Loucy (cell line): ENCODE data around the gene MAGIX.

Experiments used
- H2AFZ ChIP-seq: fragments of 200-600 bp; sonication (generic); 2 replicates; pipeline ENCODE4 v1.6.0; 2016; ENCODE audit warnings: antibody characterized with exemption, mild to moderate bottlenecking, low read length, moderate library complexity
- H3F3A ChIP-seq: fragments of 200-600 bp; 2 replicates; pipeline ENCODE4 v1.6.0; 2016; ENCODE audit warnings: antibody characterized with exemption, low read depth, mild to moderate bottlenecking
- H3K27me3 ChIP-seq: fragments of 200-600 bp; sonication (generic); 2 replicates; pipeline ENCODE4 v1.6.1; 2014; ENCODE audit warnings: low read length, mild to moderate bottlenecking; ENCODE audit not compliant: insufficient read depth, poor library complexity, severe bottlenecking
- H3K36me3 ChIP-seq: fragments of 200-600 bp; sonication (generic); 2 replicates; pipeline ENCODE4 v1.6.1; 2016; ENCODE audit warnings: low read length; ENCODE audit not compliant: insufficient read depth
- H3K4me1 ChIP-seq: fragments of 200-600 bp; sonication (generic); 2 replicates; pipeline ENCODE4 v1.5.1; 2014; ENCODE audit warnings: low read length, mild to moderate bottlenecking; ENCODE audit not compliant: insufficient read depth, poor library complexity, severe bottlenecking
- H3K4me2 ChIP-seq: fragments of 200-600 bp; sonication (generic); 2 replicates; pipeline ENCODE4 v1.6.0; 2014; ENCODE audit warnings: antibody characterized with exemption, low read length, low read depth, mild to moderate bottlenecking; ENCODE audit not compliant: poor library complexity, severe bottlenecking
- H3K4me3 ChIP-seq: fragments of 200-600 bp; sonication (generic); 2 replicates; pipeline ENCODE4 v1.5.1; 2014; ENCODE audit warnings: low read length, mild to moderate bottlenecking, mixed read lengths; ENCODE audit not compliant: poor library complexity, severe bottlenecking
- H3K79me2 ChIP-seq: fragments of 200-600 bp; sonication (generic); 2 replicates; pipeline ENCODE4 v1.6.1; 2014; ENCODE audit warnings: low read length; ENCODE audit not compliant: insufficient read depth
- H3K9ac ChIP-seq: fragments of 200-600 bp; sonication (generic); 2 replicates; pipeline ENCODE4 v1.6.0; 2014; ENCODE audit warnings: mild to moderate bottlenecking, low read depth, low read length, moderate library complexity; ENCODE audit not compliant: poor library complexity, severe bottlenecking
- H3K9me2 ChIP-seq: fragments of 200-600 bp; sonication (generic); replicated peaks from 2 replicates; pipeline ENCODE4 v1.6.1; 2016; ENCODE audit warnings: low read depth, low read length, mixed read lengths
- H3K9me3 ChIP-seq: fragments of 200-600 bp; sonication (generic); 2 replicates; pipeline ENCODE4 v1.6.1; 2014; ENCODE audit warnings: mild to moderate bottlenecking, antibody characterized with exemption, low read length, low read depth; ENCODE audit not compliant: insufficient read depth
- H4K20me1 ChIP-seq: fragments of 200-600 bp; sonication (generic); 2 replicates; pipeline ENCODE4 v1.6.0; 2014; ENCODE audit warnings: antibody characterized with exemption, low read length, mild to moderate bottlenecking; ENCODE audit not compliant: insufficient read depth, poor library complexity, severe bottlenecking
- EZH2phosphoT487 ChIP-seq: fragments of 200-600 bp; IDR thresholded peaks from 2 replicates; pipeline ENCODE4 v1.6.1; 2018; ENCODE audit warnings: antibody characterized with exemption, mild to moderate bottlenecking, moderate library complexity, borderline replicate concordance
- TF ChIP-seq, protein P1 (sequence below): fragments of 200-600 bp; sonication (generic); conservative IDR thresholded peaks from 2 replicates; pipeline ENCODE4 v1.5.1; 2014; ENCODE audit warnings: mild to moderate bottlenecking, antibody characterized with exemption, low read length

MAGIX gene

DNA sequence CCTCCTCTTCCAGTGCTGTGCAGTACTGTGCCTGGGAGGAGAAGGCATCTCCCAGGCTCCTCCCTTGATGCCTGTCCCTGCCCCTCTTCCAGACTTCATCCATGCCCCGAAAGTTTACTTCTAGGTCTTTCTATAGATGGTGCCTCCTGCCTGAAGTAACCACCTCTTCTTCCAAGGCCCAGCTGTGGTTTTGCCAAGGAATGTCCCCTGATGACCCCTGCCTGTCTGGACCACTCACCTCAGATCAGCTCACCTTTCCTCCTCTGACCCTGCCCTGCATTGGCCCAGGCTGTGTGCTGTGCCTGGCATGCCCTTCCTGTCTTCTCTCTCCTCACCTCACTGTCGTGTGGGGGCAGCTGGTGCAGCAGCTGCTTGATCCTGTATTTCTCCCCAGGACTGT is 16.8 kb downstream of the MAGIX start:
- Histone ChIP-seq H3F3A (no peaks in the 10 kb centered on the region), H3K4me1 (peaks cover 7% of the 10 kb centered on the region), H4K20me1 (peaks cover 4% of the 10 kb centered on the region), H3K9me2 (no peaks in the 10 kb centered on the region), H3K79me2 (peaks cover 9% of the 10 kb centered on the region; the same call in 1 of the 2 replicates), H3K4me3 (no peak overlapping the region), H3K9me3 (no peaks in the 10 kb centered on the region), H3K36me3 (no peaks in the 10 kb centered on the region), H3K9ac (no peak overlapping the region), H3K4me2 (no peak overlapping the region), H3K27me3 (no peaks in the 10 kb centered on the region), H2AFZ (no peak overlapping the region)
- TF ChIP-seq EZH2phosphoT487, result no peak
- TF ChIP-seq, protein P1, sequence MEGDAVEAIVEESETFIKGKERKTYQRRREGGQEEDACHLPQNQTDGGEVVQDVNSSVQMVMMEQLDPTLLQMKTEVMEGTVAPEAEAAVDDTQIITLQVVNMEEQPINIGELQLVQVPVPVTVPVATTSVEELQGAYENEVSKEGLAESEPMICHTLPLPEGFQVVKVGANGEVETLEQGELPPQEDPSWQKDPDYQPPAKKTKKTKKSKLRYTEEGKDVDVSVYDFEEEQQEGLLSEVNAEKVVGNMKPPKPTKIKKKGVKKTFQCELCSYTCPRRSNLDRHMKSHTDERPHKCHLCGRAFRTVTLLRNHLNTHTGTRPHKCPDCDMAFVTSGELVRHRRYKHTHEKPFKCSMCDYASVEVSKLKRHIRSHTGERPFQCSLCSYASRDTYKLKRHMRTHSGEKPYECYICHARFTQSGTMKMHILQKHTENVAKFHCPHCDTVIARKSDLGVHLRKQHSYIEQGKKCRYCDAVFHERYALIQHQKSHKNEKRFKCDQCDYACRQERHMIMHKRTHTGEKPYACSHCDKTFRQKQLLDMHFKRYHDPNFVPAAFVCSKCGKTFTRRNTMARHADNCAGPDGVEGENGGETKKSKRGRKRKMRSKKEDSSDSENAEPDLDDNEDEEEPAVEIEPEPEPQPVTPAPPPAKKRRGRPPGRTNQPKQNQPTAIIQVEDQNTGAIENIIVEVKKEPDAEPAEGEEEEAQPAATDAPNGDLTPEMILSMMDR, result no peak

DNA sequence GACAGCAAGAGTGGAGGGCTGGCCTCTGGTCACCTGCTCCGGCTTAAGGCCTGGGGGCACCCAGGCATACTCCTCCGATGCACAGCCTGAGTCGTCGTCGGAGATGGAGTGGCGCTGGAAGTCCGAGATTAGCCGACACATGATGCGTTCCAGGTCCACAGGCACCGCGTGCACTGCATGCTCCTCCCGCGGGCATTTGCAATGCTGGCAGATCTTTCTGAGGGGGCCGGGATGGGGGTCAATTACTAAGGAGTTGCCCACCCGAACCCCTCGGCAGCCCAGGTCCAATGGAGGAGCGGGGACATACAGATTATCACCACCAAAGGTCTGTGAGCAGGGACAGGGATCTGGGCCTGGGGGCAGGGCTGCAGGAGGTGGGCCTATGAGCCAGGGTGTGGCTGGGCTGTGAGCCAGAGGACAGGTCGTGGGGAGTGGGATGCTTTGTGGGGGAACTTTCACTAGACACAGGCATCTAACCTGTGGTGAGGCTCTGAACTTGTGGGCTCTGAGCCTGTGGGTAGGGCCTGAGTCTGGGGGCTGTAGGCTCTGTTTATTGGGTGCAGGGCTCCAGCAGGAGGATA is 21.2 kb downstream of the MAGIX start:
- Histone ChIP-seq H3K9me3 (no peaks in the 10 kb centered on the region), H3K4me3 (no peak overlapping the region), H3K9ac (no peak overlapping the region), H3K4me2 (no peak overlapping the region), H4K20me1 (peaks cover 3% of the 10 kb centered on the region), H2AFZ (no peak overlapping the region), H3K36me3 (no peaks in the 10 kb centered on the region), H3K27me3 (no peaks in the 10 kb centered on the region), H3F3A (no peaks in the 10 kb centered on the region), H3K9me2 (no peaks in the 10 kb centered on the region), H3K79me2 (peaks cover 20% of the 10 kb centered on the region), H3K4me1 (peaks cover 4% of the 10 kb centered on the region)
- TF ChIP-seq, protein P1, result no peak
- TF ChIP-seq EZH2phosphoT487, result no peak

DNA sequence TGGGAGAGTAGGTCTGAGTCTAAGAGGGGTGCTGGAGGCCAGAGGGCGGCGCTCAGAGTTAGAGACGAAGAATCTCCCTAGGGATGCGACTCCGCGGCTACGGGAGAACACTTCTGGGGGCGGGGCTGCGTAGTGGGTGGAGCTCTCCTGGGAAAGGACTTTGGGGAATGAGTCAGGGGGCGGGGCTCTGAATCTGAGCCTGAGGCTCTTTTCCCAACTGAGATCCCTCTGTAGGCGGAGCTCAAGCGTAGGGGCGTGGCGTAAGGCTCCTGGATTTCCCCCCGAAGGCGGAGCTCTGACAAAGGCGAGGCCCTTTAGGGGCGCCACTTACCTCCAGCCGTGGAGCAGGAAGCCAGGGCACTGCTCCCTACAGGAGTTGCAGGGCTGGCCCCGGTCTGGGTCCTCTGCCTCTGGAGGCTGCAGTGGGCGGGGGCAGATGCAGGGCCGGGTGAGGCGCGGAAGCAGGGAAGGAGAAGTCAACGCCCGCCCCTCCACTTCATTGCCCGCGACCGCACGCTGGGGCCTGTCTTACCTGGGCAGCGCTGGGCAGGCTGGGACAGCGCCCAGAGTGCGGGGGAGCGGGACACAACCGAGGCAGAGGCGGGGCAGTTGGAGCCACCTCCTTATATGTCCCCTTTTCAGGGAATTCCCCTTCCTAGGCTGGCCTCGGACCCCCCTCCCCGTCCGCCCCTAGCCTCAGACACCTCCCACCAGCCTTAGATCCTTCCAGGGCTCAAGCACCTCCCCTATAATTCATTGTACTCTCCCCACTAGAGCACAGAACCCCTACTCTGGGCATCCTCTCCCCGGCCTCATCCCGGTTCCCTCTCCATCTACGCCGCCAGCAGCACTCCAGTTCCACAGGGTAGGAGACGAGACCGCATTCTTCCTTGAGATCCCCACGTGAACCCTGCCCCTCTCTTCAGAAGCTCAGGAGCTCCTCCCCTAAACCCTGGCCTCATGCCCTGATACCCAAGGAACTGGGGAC is 22.0 kb downstream of the MAGIX start:
- Histone ChIP-seq H2AFZ (no peak overlapping the region), H3K9me2 (no peaks in the 10 kb centered on the region), H3K9me3 (no peaks in the 10 kb centered on the region), H3K79me2 (peaks cover 20% of the 10 kb centered on the region), H3K4me2 (peak overlapping the region; percentile 76), H4K20me1 (peaks cover 3% of the 10 kb centered on the region), H3K9ac (peak overlapping the region; percentile 80), H3K4me3 (peak overlapping the region; percentile 89), H3K4me1 (peaks cover 8% of the 10 kb centered on the region), H3F3A (no peaks in the 10 kb centered on the region), H3K27me3 (no peaks in the 10 kb centered on the region), H3K36me3 (no peaks in the 10 kb centered on the region)
- TF ChIP-seq EZH2phosphoT487, result no peak
- TF ChIP-seq, protein P1, result no peak
